ENCODE results near the gene BBS9. TPM values are rescaled to one million over a fixed set of nuclear protein-coding genes. Genes with fewer than 3 reads are reported as not detected.

Gene BBS9
- total RNA-seq, 1 experiment from 2014 or later, result 9.1 TPM

DNA sequence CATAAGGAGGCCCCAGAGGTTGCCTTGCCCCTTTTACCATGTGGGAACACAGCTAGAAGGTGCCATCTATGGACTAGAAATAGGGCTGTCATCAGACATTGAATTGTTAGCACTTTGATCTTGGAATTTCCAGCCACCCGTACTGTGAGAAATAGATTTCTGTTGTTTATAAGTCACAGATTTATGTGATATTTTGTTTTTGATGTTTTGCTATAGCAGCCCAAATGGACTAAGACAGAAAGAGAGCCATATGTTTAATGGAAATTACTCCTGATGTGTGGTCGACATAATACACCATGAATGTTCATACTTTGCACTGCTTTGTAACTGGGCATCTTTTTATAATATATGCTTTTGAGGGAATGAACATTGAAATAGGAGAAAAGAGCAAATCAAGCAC is 302.2 kb downstream of the BBS9 start:
- DNase-seq (ENCODE audit: low read depth), result no peak

DNA sequence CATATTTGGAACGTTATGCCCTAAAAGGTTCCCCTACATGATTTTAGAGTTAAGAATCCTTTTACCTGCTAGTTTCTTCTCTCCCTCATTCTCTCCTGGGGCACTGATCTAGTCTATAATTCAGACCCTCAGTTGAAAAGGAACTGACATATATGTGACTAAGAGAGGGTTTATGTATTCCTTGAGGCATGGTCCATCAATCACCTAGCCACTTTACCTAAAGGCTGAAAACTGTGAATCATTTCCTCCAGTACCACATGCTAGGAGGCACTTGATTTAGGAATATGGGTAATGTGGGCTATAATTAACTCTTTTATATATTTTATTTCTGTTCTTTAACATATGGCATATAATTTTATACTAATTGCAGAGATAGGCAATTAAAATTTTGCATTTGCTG is 303.5 kb downstream of the BBS9 start:
- DNase-seq (ENCODE audit: low read depth), result peak; percentile 40

DNA sequence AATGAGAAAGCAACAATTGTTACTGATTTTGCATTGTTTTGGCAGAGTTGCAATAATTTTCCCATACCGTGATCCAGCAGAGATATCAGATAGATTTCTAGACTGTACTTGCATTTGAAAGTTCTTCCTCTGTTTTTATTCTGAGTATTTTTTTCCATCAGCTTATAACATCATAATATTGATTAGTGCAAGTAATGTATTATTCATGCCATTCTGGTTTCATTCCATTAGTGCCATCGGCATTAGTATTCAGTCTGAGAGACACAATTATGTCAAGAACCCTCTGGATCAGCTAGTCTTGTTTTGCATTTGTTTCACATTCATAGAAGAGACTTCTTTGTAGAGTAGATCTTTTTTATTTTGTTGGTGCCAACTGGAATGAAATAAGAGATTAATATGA is 304.0 kb downstream of the BBS9 start:
- DNase-seq (ENCODE audit: low read depth), result no peak

DNA sequence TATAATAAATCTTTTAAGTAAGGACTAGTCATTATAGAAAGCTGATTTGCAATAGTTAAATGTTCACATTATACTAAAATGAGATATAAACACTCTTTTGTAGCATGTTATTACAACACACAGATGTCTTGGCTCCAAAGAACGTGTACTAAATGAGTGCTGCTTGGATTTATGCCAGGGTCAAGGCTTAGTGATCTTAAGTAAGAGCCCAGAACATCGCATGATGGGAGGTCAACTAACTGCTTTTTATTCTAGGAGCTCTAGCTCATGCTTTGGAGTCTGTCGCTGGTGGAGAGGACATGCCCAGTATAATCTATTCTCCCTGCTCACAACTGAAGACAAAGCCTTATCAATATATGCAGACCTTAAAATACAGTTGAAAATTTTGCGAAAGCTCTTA is 315.1 kb downstream of the BBS9 start:
- DNase-seq (ENCODE audit: low read depth), result no peak

DNA sequence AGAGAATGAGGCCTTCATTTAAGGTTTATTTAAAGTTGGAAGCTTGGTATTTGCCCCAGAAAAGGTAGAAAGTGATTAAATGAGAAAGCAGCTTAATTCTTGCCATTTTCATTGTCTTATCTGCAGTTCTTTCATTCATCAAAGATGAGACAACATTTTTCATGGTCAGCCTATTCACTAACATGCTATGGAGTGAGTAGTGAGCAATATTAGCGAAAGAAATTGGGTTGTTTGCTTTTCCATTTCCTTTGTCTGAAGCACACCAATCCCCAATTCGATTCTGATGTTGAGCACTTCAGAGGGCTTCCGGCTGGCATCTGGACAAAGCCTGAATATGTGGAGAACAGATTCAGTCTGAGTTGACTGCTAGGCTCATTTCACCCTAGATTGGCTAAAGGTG is 317.2 kb downstream of the BBS9 start:
- DNase-seq (ENCODE audit: low read depth), result no peak

DNA sequence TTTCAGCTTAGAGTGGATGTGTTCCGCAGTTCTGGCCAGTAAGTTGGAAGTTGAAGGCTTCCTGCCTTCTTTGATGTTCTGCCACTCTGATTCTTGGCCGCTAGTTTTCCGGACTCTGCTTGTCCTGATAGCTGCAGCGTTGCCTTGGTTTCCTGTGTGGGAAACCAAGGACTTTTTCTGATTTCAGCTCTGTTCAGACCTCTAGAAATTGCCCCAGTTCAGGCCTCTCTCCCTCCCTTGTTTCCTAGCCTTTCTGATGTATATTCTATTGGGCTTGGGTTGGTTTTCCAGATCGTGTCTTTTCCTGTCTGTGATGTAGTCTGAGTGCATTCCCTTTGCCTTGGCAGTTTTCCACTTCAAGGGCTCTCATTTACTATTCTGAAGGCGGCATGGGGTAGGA is 318.7 kb downstream of the BBS9 start:
- DNase-seq (ENCODE audit: low read depth), result no peak

DNA sequence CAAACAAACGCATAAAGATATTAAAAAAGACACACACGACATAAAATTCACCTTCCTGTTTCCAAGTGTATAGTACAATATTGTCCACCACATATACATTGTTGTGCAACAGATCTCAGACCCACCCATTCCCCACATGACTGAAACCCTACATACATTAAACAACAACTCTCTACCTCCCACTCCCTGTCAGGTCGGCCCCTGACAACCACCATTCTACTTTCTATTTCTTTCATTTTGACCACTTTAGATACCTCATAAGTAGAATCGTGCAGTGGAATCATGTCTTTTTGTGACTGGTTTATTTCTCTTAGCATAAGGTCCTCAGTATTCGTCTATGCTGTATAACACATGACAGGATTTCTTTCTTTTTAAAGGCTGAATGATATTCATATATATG is 320.5 kb downstream of the BBS9 start:
- no peak for DNase-seq (ENCODE audit: low read depth)

GRCh38 chr7:33452805-33453502 is 323.6 kb downstream of the BBS9 start:
- peak; percentile 15 for DNase-seq (ENCODE audit: low read depth)

DNA sequence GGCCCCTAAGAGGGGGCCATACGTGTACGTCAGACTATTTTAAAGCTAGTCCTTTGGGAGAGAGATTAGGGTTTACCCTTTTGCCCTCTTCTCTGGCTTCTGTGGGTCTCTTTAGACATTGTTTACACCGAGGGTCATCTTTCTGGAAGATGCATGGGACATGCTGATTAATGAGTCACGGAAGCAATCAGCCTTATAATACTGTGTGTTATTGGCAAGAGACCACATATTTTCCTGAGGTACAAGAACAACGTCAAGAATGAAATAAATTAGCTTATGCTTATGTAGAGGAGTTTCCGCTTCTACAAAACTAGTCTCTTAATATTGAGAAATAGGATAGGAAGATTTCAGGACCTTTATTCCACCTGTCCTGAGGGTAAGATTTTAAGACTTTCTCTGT is 327.7 kb downstream of the BBS9 start:
- peak; percentile 15 for DNase-seq (ENCODE audit: low read depth)

- DNase-seq (ENCODE audit: low read depth), result no peak
Observed at GRCh38 chr7:33458581-33458980, 329.2 kb downstream of the BBS9 start.

DNA sequence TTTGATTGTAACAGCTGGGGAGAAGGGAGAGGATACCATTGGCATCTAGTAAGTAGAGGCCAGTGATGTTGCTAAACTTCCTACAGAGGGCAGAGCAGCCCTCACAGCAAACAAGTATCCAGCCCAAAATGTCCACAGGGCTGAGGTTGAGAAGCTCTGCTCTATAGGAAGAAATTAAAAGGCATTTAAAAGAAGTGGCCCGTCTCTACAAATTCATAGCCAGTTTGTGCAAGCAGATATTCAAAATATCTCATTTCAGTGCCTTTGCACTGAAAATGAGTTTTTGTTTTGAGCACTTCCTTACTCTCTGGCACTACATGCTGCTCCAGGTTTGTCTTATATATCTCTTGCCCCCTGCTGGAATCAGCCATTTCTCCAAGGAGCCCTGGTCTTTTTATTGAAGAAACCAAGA is 330.0 kb downstream of the BBS9 start:
- DNase-seq (ENCODE audit: low read depth), result peak; percentile 54

GRCh38 chr7:33463131-33463530 is 333.8 kb downstream of the BBS9 start:
- DNase-seq (ENCODE audit: low read depth), result no peak

- DNase-seq (ENCODE audit: low read depth), result no peak
Observed at GRCh38 chr7:33466203-33466602, 336.8 kb downstream of the BBS9 start.

DNA sequence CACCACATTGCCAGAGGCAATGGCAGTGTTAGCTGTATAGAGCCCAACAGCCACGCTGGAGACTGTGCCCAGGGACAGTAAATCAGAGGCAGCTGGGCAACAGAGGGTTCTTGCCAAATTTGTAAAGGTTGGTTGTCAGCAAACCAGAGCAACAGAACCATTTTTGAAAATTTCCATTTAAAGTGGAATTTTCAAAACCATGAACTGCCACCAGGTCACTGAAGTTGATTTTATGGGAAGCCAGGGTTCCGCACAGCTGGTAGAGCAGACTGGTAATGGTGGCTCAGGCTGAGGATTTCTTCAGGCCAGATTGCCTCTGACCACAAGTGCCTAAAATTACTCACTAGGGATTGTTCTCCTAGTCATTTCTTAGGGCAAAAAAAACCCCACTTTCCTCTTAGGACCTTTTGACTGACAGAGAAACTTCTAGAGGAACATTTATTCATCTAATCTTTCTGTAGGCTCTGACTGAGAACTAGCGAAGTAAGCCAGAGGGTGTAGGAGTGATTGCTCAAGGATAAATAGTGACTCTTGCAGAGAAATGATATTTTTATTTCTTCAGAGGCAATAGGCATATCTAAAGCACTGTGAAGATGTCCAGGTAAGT is 342.4 kb downstream of the BBS9 start:
- peak; percentile 17 for DNase-seq (ENCODE audit: low read depth)

DNA sequence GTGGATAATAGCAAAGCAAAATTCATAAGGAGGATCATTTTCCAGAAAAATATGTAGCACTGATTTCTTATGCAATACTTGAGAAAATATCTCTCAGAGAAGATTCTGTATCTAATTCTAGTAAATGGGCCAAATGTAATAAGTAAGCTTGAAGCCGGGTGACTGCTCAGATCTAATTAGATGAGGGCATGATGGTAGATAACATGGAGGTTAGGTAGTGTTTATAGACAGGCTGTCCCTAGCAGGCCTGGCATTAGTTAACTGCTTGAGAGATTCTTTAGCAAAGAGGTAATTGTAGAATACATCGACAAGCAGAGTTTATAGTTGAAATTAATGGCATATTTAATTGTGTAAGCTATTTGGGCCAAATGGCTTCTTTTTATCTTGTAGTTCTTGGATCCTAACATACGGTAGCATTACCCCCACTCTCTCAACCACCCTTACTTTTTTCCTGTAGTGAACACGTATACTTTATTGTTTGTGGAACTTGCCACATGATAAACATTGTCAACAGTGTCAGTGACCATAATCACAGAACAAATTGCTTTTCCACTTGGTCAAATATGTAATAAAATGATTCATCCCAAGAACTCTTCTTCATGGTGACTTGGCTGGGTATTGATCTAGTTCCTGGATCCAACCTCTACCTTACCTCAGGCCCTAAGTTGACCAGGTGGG is 343.1 kb downstream of the BBS9 start:
- DNase-seq (ENCODE audit: low read depth), result no peak

DNA sequence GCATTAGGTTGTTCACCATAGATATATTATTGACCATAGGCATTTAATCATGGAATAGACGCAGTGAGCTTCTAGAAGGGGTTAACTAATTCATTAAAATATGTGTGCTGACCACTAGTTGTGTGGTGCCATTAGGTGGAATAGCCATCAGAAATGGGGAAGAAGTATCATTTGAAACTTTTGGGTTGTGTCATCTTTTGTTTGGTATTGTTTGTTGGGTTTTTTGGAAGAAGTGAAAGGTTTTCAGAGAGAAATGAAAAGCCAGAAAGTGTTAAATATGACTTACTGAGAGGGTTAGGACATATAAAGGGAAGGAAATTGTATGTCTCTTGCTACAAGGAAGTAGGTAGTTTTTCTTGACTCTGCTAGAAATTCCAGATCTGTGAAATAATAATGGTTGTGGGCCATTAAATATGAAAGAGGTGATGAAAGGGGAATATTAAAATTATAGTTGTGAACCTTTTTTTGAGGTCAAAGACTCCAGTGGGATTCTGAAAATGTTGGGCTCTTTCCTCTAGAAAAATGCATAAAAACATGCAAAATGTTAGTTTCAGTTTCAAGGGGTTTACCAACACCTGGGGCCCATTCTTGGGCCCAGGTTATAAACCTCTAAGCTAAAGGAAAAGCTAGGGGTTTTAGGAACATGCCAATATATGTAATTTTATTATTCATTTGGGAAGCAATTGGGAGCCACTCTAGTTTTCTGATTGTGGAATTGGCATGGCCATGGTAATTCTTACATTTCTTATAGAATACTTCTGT is 348.5 kb downstream of the BBS9 start:
- DNase-seq (ENCODE audit: low read depth), result no peak

- peak; percentile 17 for DNase-seq (ENCODE audit: low read depth)
Observed at GRCh38 chr7:33484476-33484875, 355.1 kb downstream of the BBS9 start.

DNA sequence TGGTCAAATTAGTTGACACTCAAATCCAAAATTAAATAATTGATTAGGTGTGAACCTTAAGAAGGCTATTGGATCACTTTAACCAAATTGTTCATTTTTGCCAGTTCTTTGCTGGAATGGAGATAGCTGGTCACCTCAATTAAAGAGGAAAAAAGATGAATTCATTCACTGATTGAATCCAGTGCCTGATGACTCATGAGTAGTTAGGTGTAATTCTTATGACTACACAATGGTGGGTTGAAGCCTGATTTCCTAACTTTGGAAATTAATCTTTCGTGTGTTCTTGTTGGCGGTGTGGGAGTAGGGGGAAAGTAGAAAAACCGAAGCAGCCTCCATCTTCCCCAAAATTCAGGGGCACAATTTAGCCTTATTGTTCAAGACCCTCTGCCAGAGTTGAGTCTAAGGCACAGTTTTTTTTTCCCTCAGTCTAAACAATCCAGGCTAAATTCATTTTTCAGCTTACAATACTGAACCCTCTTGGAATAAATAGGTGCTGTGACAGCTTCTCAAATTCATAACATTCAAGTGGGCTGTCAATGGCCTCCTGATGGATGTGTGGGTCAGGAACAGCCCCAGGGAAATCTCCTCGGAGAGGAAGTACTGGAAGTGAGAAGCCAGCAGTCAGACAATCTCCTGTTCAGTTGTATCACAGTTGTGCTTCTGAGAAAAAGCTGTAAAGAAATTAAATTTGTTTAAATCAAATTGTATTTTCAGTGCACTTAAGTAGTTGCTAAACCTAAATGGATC is 356.6 kb downstream of the BBS9 start:
- peak; percentile 20 for DNase-seq (ENCODE audit: low read depth)

- DNase-seq (ENCODE audit: low read depth), result no peak
Observed at GRCh38 chr7:33486633-33487032, 357.3 kb downstream of the BBS9 start.

- DNase-seq (ENCODE audit: low read depth), result no peak
Observed at GRCh38 chr7:33487998-33488682, 358.8 kb downstream of the BBS9 start.

- DNase-seq (ENCODE audit: low read depth), result peak; percentile 7
Observed at GRCh38 chr7:33494474-33494873, 365.1 kb downstream of the BBS9 start.

All from M059J (cell line).